MCF 10A (cell line): Measurements from ENCODE around the gene USP6NL. TPM values are rescaled to one million over a fixed set of nuclear protein-coding genes. Genes with fewer than 3 reads are reported as not detected.

Source experiments
- BruUV-seq: library from RNA; stranded (reverse); fragments of 400-500 nt; replicated peaks from 2 replicates; lab custom pipeline; 2021; lab: Mats Ljungman, UMichigan
- CTCF ChIA-PET: fragments of 300-600 bp; sonication (Branson Sonifier 250); formaldehyde crosslinking; extraction: SDS; loops from one replicate; lab custom pipeline; 2021; ENCODE audit warnings: antibody characterized with exemption, inconsistent platforms; lab: Yijun Ruan, JAX
- POLR2A ChIA-PET: fragments of 300-600, 350-650 bp; sonication (Branson Sonifier 250); formaldehyde crosslinking; extraction: SDS; loops from one replicate; lab custom pipeline; 2020; ENCODE audit warnings: antibody characterized with exemption, inconsistent platforms; lab: Yijun Ruan, JAX
- DNase-seq: peaks from one replicate; pipeline ENCODE4 v3.0.0-alpha.2; 2018; ENCODE audit not compliant: unreplicated experiment
- H3K27ac Mint-ChIP-seq: one replicate; pipeline ENCODE4 v1.8.0; 2022; ENCODE audit warnings: mild to moderate bottlenecking, low read depth, mixed read lengths; ENCODE audit not compliant: unreplicated experiment
- H3K27me3 Mint-ChIP-seq: one replicate; pipeline ENCODE4 v1.8.0; 2022; ENCODE audit warnings: mixed read lengths; ENCODE audit not compliant: insufficient read depth, unreplicated experiment
- H3K36me3 Mint-ChIP-seq: one replicate; pipeline ENCODE4 v1.8.0; 2022; ENCODE audit warnings: mild to moderate bottlenecking, moderate library complexity, mixed read lengths; ENCODE audit not compliant: insufficient read depth, unreplicated experiment
- H3K4me1 Mint-ChIP-seq: one replicate; pipeline ENCODE4 v1.8.0; 2022; ENCODE audit warnings: mixed read lengths; ENCODE audit not compliant: insufficient read depth, unreplicated experiment
- H3K4me3 Mint-ChIP-seq: one replicate; pipeline ENCODE4 v1.8.0; 2022; ENCODE audit warnings: mild to moderate bottlenecking, moderate library complexity, mixed read lengths; ENCODE audit not compliant: unreplicated experiment
- H3K9me3 Mint-ChIP-seq: one replicate; pipeline ENCODE4 v1.8.0; 2022; ENCODE audit warnings: mixed read lengths; ENCODE audit not compliant: unreplicated experiment
- CTCF ChIP-seq: fragments of 200-600 bp; IDR thresholded peaks from one replicate; pipeline ENCODE4 v1.8.0; 2022; ENCODE audit warnings: antibody characterized with exemption, mild to moderate bottlenecking; ENCODE audit not compliant: unreplicated experiment
- intact Hi-C: fragments of 100-400 bp; cut with micrococcal nuclease; formaldehyde crosslinking; loops from 2 replicates; pipeline ENCODE4 v1.14.1; 2022
- total RNA-seq: library from RNA; stranded (reverse); gene quantifications from 2 replicates; pipeline ENCODE4 v1.2.3, GENCODE V29; 2022

Gene USP6NL
- total RNA-seq, 1 experiment from 2014 or later: 19.2 TPM

GRCh38 chr10:11506247-11506789, 105.1 kb downstream of the USP6NL start:
- H3K36me3 Mint-ChIP-seq: no peaks in the 10 kb centered on the region
- no peaks in the 10 kb centered on the region for H3K9me3 Mint-ChIP-seq
- TF ChIP-seq CTCF: no peak
- no peak for DNase-seq
- no peaks in the 10 kb centered on the region for H3K27me3 Mint-ChIP-seq
- BruUV-seq: no TSS peak
- POLR2A ChIA-PET: interaction anchor here (0.7 to 2.0 kb wide), 3 partner anchors 10 to 17 kb away, joined by 3 to 5 read pairs (median 3); no protein-coding TSS in a partner anchor
- H3K4me1 Mint-ChIP-seq: no peaks in the 10 kb centered on the region
- H3K4me3 Mint-ChIP-seq: no peak overlapping the region
- intact Hi-C loops: no loop called here
- no peak overlapping the region for H3K27ac Mint-ChIP-seq
- CTCF ChIA-PET: interaction anchor here (0.5 to 1.3 kb wide), 5 partner anchors 9 to 252 kb away, joined by 3 to 5 read pairs (median 4); no protein-coding TSS in a partner anchor

GRCh38 chr10:11505639-11506038, 105.8 kb downstream of the USP6NL start:
- H3K27ac Mint-ChIP-seq: no peak overlapping the region
- H3K9me3 Mint-ChIP-seq: no peaks in the 10 kb centered on the region
- intact Hi-C loops: no loop called here

GRCh38 chr10:11504566-11505285, 106.7 kb downstream of the USP6NL start:
- no peak for DNase-seq
- no peak overlapping the region for H3K27ac Mint-ChIP-seq
- intact Hi-C loops: no loop called here
- POLR2A ChIA-PET: interaction anchor here (2.0 kb wide), 1 partner anchor 8 kb away, joined by 5 read pairs; no protein-coding TSS in a partner anchor
- CTCF ChIA-PET: interaction anchor here (0.6 to 1.3 kb wide), 4 partner anchors 10 to 1212 kb away, joined by 3 to 5 read pairs (median 3); no protein-coding TSS in a partner anchor
- TF ChIP-seq CTCF: no peak
- no peaks in the 10 kb centered on the region for H3K36me3 Mint-ChIP-seq
- H3K27me3 Mint-ChIP-seq: no peaks in the 10 kb centered on the region
- no peaks in the 10 kb centered on the region for H3K4me1 Mint-ChIP-seq
- no TSS peak for BruUV-seq
- H3K4me3 Mint-ChIP-seq: no peak overlapping the region
- no peaks in the 10 kb centered on the region for H3K9me3 Mint-ChIP-seq

More at GRCh38 chr10:11505639-11506038, 105.8 kb downstream of the USP6NL start:
- H3K36me3 Mint-ChIP-seq: no peaks in the 10 kb centered on the region
- ChIA-PET POLR2A (interaction anchor here (2.0 kb wide), 1 partner anchor 9 kb away, joined by 5 read pairs; no protein-coding TSS in a partner anchor), CTCF (interaction anchor here (0.5 to 1.3 kb wide), 6 partner anchors 9 to 253 kb away, joined by 3 to 5 read pairs (median 4); no protein-coding TSS in a partner anchor)
- no peaks in the 10 kb centered on the region for H3K4me1 Mint-ChIP-seq
- H3K4me3 Mint-ChIP-seq: no peak overlapping the region
- DNase-seq: no peak
- TF ChIP-seq CTCF: no peak
- H3K27me3 Mint-ChIP-seq: no peaks in the 10 kb centered on the region
- no TSS peak for BruUV-seq

- no peaks in the 10 kb centered on the region for H3K27me3 Mint-ChIP-seq
- peaks cover 2% of the 10 kb centered on the region for H3K36me3 Mint-ChIP-seq
- ChIA-PET CTCF (no interaction called here), POLR2A (no interaction called here)
- BruUV-seq: no TSS peak
- H3K4me3 Mint-ChIP-seq: no peak overlapping the region
- H3K27ac Mint-ChIP-seq: no peak overlapping the region
- H3K4me1 Mint-ChIP-seq: no peaks in the 10 kb centered on the region
- intact Hi-C loops: no loop called here
- no peaks in the 10 kb centered on the region for H3K9me3 Mint-ChIP-seq
- TF ChIP-seq CTCF: no peak
- DNase-seq: no peak
These were observed 109.8 kb downstream of the USP6NL start for GRCh38 chr10:11501600-11501999.
